Endothelial cell of umbilical vein (primary cell): ENCODE data around the gene PKHD1. TPM values are rescaled to one million over a fixed set of nuclear protein-coding genes. Genes with fewer than 3 reads are reported as not detected.

Source experiments
- BruUV-seq: library from RNA; stranded (reverse); fragments of 400-500 nt; replicated peaks from 2 replicates; lab custom pipeline; 2021; lab: Mats Ljungman, UMichigan
- CTCF ChIA-PET: fragments of 300-600, 350-600 bp; sonication (Branson Sonifier 250); formaldehyde crosslinking; loops from one replicate; lab custom pipeline; 2021; ENCODE audit warnings: antibody characterized with exemption, inconsistent platforms; lab: Charles Lee
- POLR2A ChIA-PET: fragments of 300-600, 350-600 bp; sonication (Branson Sonifier 250); formaldehyde crosslinking; loops from one replicate; lab custom pipeline; 2021; ENCODE audit warnings: antibody characterized with exemption, inconsistent platforms; lab: Charles Lee
- DNase-seq: peaks from one replicate; pipeline ENCODE4 v3.0.0-alpha.2; 2011; ENCODE audit warnings: low read depth, low spot score
- FAIRE-seq: peaks from 2 replicates; lab custom pipeline; 2011; peaks lifted over from hg19 to GRCh38; lab: Jason Lieb, UNC
- H2AFZ ChIP-seq: 2 replicates; pipeline ENCODE4 v1.6.0; 2012; ENCODE audit warnings: low read depth, low read length, control low read depth, inconsistent platforms
- H3K27ac ChIP-seq: 2 replicates; pipeline ENCODE4 v1.5.1; 2011; ENCODE audit warnings: low read depth, mild to moderate bottlenecking, control low read depth, low read length, moderate library complexity; ENCODE audit not compliant: insufficient read depth
- H3K27me3 ChIP-seq, 2 experiments: 2 replicates each; pipeline versions ENCODE4 v1.6.0 to v1.6.1; 2011; ENCODE audit warnings: low read length in 2 of 2, mixed read lengths in 1 of 2; ENCODE audit not compliant: control insufficient read depth in 2 of 2, insufficient read depth in 2 of 2
- H3K36me3 ChIP-seq, 2 experiments: 2 replicates in 1 of 2; 3 replicates in 1 of 2; pipeline ENCODE4 v1.5.1; 2011; ENCODE audit warnings: low read length in 2 of 2, mild to moderate bottlenecking in 1 of 2, moderate library complexity in 1 of 2; ENCODE audit not compliant: control insufficient read depth in 2 of 2, insufficient read depth in 2 of 2; ENCODE audit errors: extremely low read depth in 1 of 2
- H3K4me1 ChIP-seq: 3 replicates; pipeline ENCODE4 v1.5.1; 2011; ENCODE audit warnings: mild to moderate bottlenecking, low read length; ENCODE audit not compliant: control insufficient read depth, insufficient read depth; ENCODE audit errors: extremely low read depth
- H3K4me2 ChIP-seq: 2 replicates; pipeline ENCODE4 v1.6.1; 2011; ENCODE audit warnings: low read length, control low read depth, mixed read lengths; ENCODE audit not compliant: insufficient read depth
- H3K4me3 ChIP-seq, 3 experiments: fragments of 200-600 bp in 1 of 3; sonication (generic), shearing (Covaris generic) in 1 of 3; replicated peaks in 1 of 3; 2 replicates each; pipeline ENCODE4 v1.5.1; 2011 to 2016; ENCODE audit warnings: control low read depth in 3 of 3, low read length in 3 of 3, mild to moderate bottlenecking in 2 of 3, inconsistent platforms in 1 of 3, low read depth in 1 of 3, moderate library complexity in 1 of 3; ENCODE audit not compliant: insufficient read depth in 1 of 3
- H3K79me2 ChIP-seq: 2 replicates; pipeline ENCODE4 v1.6.0; 2012; ENCODE audit warnings: low read length, inconsistent platforms; ENCODE audit not compliant: control insufficient read depth, insufficient read depth
- H3K9ac ChIP-seq: replicated peaks from 2 replicates; pipeline ENCODE3; 2011; ENCODE audit warnings: low read length, control low read depth; ENCODE audit not compliant: insufficient read depth; ENCODE audit errors: extremely low read depth
- H3K9me1 ChIP-seq: replicated peaks from 3 replicates; pipeline ENCODE4 v1.6.0; 2011; ENCODE audit warnings: mild to moderate bottlenecking, low read length; ENCODE audit not compliant: control insufficient read depth, insufficient read depth; ENCODE audit errors: extremely low read depth
- H3K9me3 ChIP-seq: replicated peaks from 2 replicates; pipeline ENCODE4 v1.5.1; 2012; ENCODE audit warnings: low read length, inconsistent platforms; ENCODE audit not compliant: control insufficient read depth, insufficient read depth
- H4K20me1 ChIP-seq: replicated peaks from 2 replicates; pipeline ENCODE3; 2011; ENCODE audit warnings: mild to moderate bottlenecking, low read length; ENCODE audit not compliant: control insufficient read depth, insufficient read depth; ENCODE audit errors: extremely low read depth
- EZH2 ChIP-seq: IDR thresholded peaks from 2 replicates; pipeline ENCODE4 v1.6.1; 2012; ENCODE audit warnings: borderline replicate concordance, low read depth, mild to moderate bottlenecking, moderate library complexity, low read length, inconsistent platforms; ENCODE audit not compliant: severe bottlenecking
- FOS ChIP-seq: IDR thresholded peaks from 2 replicates; pipeline ENCODE4 v1.6.1; 2011; ENCODE audit warnings: mild to moderate bottlenecking, low read length, moderate library complexity, borderline replicate concordance; ENCODE audit not compliant: insufficient read depth
- GATA2 ChIP-seq: IDR thresholded peaks from 2 replicates; pipeline ENCODE4 v1.7.0; 2011; ENCODE audit warnings: low read depth, mild to moderate bottlenecking, moderate library complexity, mixed read lengths, low read length; ENCODE audit not compliant: insufficient read length, insufficient read depth
- JUN ChIP-seq: IDR thresholded peaks from 2 replicates; pipeline ENCODE4 v1.6.1; 2011; ENCODE audit warnings: borderline replicate concordance, low read depth; ENCODE audit not compliant: insufficient read length, insufficient read depth
- MYC ChIP-seq: IDR thresholded peaks from one replicate; pipeline ENCODE4 v1.6.1; 2011; ENCODE audit warnings: mild to moderate bottlenecking, low read depth, low read length
- POLR2A ChIP-seq: IDR thresholded peaks from 2 replicates; pipeline ENCODE4 v1.6.1; 2012; ENCODE audit warnings: low read depth, mild to moderate bottlenecking, control low read depth, low read length
- POLR2AphosphoS5 ChIP-seq: IDR thresholded peaks from 2 replicates; pipeline ENCODE4 v1.6.1; 2012; ENCODE audit warnings: low read depth, mild to moderate bottlenecking, control low read depth, low read length, moderate library complexity; ENCODE audit not compliant: insufficient read depth
- dilution Hi-C: fragments of 300-500 bp; cut with MboI; formaldehyde crosslinking; loops from one replicate; pipeline ENCODE4 v1.15.0; 2019; ENCODE audit warnings: low sequenced_read_pairs; ENCODE audit not compliant: extremely low pct_ligation_motif_present
- intact Hi-C: fragments of 100-400 bp; cut with micrococcal nuclease; formaldehyde crosslinking; loops from one replicate; pipeline ENCODE4 v1.10.0; 2022
- polyA plus RNA-seq, 4 experiments: library from polyadenylated mRNA; depleted of rRNA in 3 of 4; stranded (reverse) in 3 of 4; unstranded in 1 of 4; fragments of >200 nt; gene quantifications; 2 replicates each; pipeline versions ENCODE4 v1.2.1 to v1.2.3, GENCODE V29; 2011 to 2012; ENCODE audit warnings: missing spikeins in 1 of 4
- total RNA-seq: library from RNA; stranded (reverse); gene quantifications from 2 replicates; pipeline ENCODE4 v1.2.3, GENCODE V29; 2021
- TF ChIP-seq, protein P1 (sequence below), 2 donors: IDR thresholded peaks; 1 replicate in 1 of 2; 2 replicates in 1 of 2; pipeline ENCODE4 v1.5.1; 2011; ENCODE audit warnings: low read length in 2 of 2, mild to moderate bottlenecking in 2 of 2, moderate library complexity in 2 of 2, control low read depth in 1 of 2, inconsistent platforms in 1 of 2, low read depth in 1 of 2; ENCODE audit not compliant: insufficient read depth in 1 of 2; ENCODE audit errors: extremely low read depth in 1 of 2
- TF ChIP-seq, protein P2 (sequence below): IDR thresholded peaks from 2 replicates; pipeline ENCODE4 v1.6.1; 2011; ENCODE audit not compliant: insufficient read depth, insufficient read length

PKHD1 gene
- total and polyA plus RNA-seq, 2 donors (not counting 3 experiments of a cell fraction or from before 2014, with no cell fraction given): not detected

DNA sequence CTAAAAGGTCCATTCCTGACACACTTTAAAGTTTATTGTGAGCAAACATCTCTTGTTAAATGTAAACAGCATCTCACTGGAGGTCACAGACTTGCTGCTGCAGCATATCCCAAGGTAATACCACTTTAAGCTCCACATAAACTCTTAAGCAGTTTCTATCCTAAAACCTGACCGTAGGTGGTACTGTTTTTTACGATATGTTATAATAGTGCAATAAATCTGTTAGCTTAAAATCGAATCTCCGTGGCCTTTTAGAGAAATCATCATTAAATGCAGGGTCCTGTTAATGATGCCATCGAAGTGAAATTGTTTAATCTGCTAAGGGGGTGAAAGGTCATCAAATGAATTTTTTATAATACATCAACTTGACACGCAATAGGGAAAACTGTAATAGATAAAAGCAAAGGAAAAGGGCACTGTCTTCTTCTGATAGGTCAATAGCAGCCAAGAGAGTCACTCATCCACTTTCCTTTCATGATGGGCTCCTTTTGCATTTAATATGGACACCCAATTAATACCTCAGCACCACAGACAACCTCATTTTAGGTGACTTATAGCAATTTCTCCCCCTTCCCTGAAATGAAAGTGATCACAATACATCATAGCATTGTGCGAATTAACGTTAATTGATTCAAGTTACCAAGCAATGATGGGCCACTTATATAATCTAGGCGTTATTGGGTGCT, 436.1 kb downstream of the PKHD1 start:
- no peak for FAIRE-seq
- no peak for DNase-seq
- no peak overlapping the region for H3K4me3 ChIP-seq
- H3K79me2 ChIP-seq: no peaks in the 10 kb centered on the region
- POLR2A ChIA-PET: no interaction called here
- CTCF ChIA-PET: no interaction called here
- H3K9me1 ChIP-seq: no peaks in the 10 kb centered on the region
- TF ChIP-seq POLR2A (no peak), POLR2AphosphoS5 (no peak), JUN (no peak), MYC (no peak), EZH2 (no peak), GATA2 (no peak), FOS (no peak)
- TF ChIP-seq, protein P1, sequence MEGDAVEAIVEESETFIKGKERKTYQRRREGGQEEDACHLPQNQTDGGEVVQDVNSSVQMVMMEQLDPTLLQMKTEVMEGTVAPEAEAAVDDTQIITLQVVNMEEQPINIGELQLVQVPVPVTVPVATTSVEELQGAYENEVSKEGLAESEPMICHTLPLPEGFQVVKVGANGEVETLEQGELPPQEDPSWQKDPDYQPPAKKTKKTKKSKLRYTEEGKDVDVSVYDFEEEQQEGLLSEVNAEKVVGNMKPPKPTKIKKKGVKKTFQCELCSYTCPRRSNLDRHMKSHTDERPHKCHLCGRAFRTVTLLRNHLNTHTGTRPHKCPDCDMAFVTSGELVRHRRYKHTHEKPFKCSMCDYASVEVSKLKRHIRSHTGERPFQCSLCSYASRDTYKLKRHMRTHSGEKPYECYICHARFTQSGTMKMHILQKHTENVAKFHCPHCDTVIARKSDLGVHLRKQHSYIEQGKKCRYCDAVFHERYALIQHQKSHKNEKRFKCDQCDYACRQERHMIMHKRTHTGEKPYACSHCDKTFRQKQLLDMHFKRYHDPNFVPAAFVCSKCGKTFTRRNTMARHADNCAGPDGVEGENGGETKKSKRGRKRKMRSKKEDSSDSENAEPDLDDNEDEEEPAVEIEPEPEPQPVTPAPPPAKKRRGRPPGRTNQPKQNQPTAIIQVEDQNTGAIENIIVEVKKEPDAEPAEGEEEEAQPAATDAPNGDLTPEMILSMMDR (IDR thresholded peaks at IDR 0.05; ENCODE audit: extremely low read depth in 1 of 2, insufficient read depth in 1 of 2, low read depth in 1 of 2, low read length in 2 of 2): no peak
- TF ChIP-seq, protein P2, sequence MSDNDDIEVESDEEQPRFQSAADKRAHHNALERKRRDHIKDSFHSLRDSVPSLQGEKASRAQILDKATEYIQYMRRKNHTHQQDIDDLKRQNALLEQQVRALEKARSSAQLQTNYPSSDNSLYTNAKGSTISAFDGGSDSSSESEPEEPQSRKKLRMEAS: no peak
- no peak overlapping the region for H3K27ac ChIP-seq
- H3K36me3 ChIP-seq: no peaks in the 10 kb centered on the region
- H4K20me1 ChIP-seq: no peaks in the 10 kb centered on the region
- H3K4me2 ChIP-seq: no peak overlapping the region
- dilution Hi-C loops (no loop called here), intact Hi-C loops (no loop called here)
- H3K9me3 ChIP-seq: peaks cover 3% of the 10 kb centered on the region
- no peaks in the 10 kb centered on the region for H3K27me3 ChIP-seq
- BruUV-seq: no TSS peak
- H2AFZ ChIP-seq: no peak overlapping the region
- H3K4me1 ChIP-seq: no peaks in the 10 kb centered on the region
- no peak overlapping the region for H3K9ac ChIP-seq
